T-helper 1 cell (primary cell): ENCODE results near the gene NPAS2.

Source experiments
- DNase-seq, 5 donors: peaks; one replicate each; pipeline ENCODE4 v3.0.0-alpha.2; 2012 to 2020

Gene NPAS2

DNA sequence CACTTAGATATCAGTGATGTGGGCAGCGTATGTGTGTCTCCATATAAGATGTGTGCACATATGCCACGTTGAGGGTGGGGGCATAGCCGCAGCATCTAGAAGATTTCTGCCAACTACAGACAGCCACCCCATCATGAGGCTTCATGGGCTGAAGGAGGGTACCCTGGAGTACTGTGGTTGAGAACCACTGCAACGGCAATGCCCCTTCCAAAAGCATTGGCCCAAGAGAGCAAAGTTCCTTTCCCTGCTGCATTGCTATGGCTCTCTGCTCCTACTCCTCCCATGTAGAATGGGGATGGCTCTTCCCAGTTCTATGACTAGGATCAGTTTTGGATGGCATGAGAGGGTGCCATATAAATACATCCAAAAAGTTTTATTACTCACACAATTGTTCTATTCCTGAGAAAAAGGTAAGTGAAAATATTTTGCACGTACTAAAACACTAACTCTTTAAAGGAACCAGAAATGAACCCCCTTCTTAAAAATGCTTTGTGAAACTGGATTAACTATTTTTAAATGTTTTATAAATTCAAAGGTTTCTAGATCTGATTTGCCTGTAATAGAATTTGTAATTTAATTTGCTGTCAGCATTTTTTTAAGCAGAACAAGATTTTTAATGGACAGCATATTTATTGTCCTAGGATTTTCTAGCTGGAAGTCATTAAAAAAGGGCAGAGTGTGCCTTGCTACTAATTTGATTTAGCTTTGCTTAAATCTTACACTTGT lies 177.7 kb downstream of the NPAS2 start:
- no peak for DNase-seq

DNA sequence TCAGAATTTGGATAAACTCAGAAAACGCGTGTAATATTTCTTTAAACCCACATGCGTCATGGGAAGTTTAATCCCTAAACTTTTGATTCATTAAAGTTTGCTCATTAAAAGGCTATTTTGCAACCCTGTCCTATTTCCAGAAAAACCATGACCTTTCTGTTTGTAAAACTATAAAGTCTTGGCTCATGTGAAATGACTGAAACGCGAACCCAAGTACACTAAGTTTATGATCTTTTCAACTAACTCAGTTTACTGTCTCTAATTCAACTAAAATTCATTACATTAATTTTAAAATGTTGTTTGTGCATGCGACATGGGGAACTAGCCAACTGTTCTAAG lies 178.3 kb downstream of the NPAS2 start:
- no peak for DNase-seq

DNA sequence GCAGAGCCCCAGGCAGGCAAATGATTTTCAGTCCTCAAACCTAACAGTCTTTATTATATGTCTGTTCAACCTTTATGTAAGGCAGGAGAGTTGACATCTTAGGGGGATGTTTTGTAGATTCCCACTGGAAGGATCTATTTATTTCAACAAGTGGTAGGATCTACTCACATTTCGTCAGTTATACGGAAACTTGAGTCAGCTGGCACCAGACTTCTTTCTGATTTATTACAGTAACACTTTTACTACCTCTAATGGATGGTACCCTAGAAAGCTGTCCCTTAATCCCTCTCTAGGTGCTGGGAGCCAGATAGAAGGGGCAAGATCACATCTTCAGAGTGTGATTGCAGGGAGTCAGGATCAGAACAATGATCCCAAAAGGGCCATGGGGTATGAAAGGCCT lies 180.1 kb downstream of the NPAS2 start:
- no peak for DNase-seq

DNA sequence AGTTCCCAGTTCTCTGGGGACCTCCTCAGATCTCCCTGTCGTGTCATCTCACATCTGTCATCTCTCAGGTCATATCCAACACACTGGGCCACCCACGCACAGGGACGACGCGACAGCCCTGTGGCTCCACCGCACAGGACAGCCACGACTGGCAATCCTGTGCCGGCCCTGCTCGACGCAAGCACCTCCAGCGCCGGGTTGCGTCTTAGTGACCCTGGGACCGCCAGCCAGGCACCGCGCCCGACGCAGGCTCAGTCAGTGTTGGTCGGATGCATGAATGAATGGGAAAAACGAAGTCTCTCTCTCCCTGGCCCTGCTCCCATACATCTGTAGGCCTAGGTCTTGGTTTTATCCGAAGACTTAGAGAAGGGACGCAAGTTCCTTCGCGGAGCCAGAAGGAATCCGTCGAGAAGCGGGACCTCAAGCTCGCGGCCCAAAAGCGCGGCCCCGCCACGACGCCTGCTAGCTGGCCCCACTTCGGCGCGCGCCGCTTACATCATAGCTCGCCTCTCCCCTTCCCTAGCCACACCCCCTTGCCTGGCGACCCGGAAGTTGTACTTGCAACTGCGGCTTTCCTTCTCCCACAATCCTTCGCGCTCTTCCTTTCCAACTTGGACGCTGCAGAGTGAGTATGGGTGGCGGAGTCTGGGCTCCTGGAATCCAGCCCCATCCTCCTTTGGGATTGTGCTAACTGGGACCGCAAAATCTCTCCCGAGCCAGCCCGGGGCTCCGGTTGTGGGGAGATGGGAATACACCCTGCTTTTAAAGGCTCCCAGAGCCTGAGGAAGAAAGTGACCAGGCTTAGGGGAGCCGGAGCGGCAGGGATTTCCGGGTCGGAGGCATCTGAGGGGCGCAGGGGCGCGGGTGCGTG lies 182.0 kb downstream of the NPAS2 start, which contains the start of gene RPL31:
TSS of gene RPL31 (plus strand) at position 599 of the 871 bp plus-strand sequence. CDS start 413 bp downstream, outside the sequence.
- peak; percentile 92 to 97 (median 95) for DNase-seq

DNA sequence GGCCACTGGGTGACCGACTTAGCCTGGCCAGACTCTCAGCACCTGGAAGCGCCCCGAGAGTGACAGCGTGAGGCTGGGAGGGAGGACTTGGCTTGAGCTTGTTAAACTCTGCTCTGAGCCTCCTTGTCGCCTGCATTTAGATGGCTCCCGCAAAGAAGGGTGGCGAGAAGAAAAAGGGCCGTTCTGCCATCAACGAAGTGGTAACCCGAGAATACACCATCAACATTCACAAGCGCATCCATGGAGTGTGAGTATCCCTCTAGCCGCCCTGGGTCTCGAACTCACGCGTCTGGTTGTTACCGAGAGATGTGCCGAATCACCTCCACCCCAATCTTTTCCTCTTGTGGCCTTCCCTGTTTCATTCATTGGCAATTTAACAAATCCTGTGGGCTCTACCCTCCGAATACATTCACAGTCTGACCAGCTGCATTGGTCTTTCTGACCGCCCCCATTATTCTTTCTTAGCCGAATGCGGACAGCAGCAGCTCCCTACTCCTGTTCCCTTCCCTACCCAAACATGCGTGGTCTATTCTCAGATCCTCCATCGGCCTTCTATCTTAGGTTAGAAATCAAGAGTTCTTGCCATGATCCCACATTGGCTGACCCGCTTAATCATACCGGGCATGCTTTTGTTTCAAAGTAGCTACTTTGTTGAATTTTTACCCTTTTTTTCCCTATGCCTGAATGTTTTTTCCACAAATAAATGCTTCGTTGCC lies 182.8 kb downstream of the NPAS2 start:
- no peak for DNase-seq

DNA sequence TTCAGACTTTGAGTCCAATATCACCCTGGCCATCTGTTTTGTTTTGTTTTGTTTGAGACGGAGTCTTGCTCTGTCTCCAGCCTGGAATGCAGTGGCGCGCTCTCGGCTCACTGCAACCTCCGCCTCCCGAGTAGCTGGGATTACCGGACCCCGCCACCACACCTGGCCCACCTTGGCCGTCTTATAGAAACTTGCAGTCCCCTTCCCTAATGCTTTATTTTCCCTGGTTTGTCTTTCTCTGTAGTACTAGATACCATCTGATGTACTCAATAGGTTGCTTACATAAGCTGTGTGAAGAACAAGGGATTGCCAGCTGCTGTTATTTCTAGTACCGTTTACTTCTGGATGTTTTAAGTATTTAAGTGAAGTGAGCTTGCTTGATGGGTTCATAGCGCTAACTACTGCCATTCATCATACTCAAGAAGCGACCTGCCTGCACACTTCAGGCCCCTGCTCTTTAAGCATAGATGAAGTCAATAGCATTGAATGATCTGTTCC lies 183.4 kb downstream of the NPAS2 start:
- no peak for DNase-seq

DNA sequence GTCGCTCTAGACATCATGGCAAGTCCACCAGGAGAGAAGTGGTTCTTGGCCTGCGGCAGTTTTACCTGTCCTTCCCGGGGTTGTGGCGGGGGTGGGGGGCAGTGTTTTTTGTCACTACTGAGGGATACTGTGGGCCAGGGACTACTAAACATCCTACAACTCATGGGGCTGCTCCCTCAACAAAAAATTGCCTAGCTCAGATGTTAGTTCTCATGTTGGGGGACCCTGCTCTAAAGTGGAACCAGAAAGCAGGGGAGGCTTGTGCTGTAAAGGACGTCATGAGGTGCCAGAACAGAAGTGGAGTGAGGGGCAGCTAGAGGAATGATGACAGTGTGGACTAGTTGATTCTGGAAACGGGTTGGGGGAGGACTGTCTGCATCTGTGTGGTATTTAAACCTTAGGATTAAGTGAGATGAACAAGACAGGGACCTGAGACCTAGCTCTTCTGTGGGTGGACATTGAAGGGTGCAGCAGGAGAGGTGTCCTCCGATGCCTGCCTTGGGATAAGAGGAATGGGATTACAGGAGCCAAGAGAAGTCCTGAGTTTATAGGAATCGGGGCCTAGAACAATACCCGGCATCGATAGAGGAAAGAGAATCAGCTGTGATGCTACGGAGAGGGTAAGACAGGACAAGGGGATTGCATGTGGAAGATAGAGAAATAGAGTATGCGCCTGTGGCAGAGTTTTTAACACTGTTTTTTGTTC lies 184.8 kb downstream of the NPAS2 start:
- no peak for DNase-seq

DNA sequence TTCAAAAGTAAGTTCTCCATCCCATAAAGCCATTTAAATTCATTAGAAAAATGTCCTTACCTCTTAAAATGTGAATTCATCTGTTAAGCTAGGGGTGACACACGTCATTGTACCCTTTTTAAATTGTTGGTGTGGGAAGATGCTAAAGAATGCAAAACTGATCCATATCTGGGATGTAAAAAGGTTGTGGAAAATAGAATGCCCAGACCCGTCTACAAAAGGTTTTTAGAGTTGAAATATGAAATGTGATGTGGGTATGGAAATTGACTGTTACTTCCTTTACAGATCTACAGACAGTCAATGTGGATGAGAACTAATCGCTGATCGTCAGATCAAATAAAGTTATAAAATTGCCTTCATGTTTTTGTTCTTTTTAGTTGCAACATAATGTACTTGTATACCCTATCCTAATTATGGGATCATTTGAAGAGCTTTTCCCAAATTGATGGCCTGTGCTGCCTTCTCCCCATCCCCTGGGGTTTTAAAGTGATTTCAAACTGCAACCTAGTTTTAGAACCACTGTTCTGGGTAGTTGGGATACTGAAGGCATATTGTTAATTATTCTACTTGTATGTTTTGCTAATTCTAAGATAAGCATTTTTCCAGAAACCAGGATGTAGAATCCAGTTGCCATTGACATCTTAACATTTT lies 186.3 kb downstream of the NPAS2 start:
- no peak for DNase-seq

DNA sequence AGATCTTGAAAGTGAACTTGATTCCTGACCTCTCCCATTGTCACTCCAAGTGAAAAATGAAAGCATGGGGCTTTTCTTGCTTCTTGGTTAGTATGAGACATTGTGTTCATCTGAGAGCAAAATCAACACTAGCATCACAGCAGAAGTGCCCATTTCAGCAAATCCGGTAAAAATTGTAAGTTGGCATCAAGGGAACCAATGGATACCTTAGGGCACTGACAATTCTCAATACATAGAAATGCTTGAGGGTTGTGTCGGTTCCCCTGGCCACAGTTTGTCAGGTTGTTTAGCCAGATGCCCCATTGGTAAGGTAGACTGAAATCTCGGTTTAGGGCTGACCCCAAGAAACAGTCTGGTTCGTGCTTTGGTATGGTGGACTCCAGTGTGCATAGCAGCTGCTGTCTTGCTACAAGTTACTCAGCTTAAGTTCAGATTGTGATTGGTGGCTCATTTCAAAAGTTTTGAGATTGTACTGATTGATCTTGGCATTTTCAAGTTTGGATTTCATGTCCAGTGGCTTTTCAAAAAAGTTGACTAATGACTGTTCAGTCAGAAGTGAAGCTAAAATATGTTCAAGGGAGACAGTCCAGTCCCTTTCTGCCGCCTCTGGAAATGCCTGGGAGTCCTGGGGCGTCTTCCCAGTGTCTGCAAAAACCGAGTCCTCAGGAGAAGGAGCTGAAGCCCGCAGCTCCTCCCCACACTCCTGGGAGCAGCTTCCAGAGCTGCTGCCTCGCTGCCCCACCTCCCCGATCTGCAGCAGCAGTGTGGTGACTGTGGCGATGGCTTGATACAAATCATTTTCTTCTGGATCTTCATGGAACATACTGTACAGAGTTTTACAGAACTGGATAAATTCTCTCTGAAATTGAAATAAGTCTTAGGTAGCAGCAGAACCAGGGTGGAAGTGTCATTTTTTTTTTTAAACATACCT lies 187.7 kb downstream of the NPAS2 start:
- no peak for DNase-seq

DNA sequence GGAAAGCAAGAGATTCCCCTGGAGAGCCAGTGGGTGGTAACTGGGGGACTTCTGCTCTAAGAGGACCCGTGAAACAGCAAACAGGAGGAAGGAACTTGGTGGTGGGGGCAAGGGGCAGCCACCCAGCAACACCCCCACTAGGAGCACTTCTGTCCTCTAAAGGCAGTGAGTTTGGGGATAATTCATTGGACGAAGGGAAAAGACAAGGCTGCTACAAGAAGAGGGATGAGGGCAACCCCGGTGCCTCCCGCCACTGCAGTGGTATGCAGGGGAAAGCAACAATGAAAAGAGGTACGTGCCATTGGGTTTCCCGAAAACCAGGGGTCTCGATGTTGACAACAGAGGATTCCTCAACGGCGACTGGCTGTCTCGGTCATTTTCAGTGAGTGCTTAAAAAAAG lies 191.2 kb downstream of the NPAS2 start:
- no peak for DNase-seq

DNA sequence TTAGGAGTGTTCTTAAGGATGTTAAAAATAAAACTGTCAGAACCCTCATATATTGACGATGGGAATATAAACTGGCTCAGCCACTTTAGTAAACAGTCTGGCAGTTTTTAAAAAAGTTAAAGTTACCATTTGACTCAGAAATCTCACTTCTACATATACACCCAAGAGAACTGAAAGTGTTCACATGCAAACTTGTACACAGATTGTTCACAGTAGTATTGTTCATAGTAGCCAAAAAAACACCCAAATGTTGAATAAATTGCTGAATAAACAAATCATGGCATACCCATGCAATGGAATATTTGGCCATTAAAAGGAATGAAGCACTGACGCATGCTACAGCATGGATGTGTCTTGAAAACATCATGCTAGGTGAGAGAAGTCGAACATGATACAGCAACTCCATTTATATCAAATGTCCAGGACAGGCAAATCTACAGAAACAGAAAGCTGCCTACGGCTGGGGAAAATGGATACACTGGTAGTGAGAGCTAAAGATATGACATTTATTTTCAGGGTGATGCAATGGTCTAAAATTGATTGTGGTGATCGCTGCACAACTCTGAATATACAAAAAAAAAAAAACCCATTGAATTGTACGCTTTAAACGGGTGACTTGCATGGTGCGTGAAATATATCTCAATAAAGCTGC lies 192.2 kb downstream of the NPAS2 start:
- DNase-seq, result peak in 1 of 5 donors; percentile 22

DNA sequence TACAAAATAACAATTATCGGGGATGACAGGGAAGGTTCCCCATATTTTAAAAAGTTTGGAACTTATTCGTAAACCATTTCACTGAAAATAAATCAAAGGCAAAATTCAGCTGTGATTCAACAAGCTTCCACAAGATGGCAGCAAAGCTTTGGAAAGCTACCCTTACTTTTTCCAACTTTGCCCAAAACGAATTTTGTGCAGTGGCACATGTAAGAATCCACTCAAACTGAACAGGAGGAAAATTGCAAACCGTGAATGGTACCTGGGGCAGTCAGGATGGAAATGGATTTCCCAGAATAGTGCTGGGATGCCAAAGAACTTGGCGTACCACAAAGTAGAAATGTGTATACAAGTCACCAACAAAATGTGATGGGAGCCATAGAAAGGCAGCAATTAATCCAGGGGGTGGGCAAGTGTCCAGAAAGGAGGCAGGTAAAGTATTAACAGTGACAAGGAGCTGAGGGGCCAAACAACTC lies 192.8 kb downstream of the NPAS2 start:
- peak in 2 of 5 donors; percentile 22 to 37 for DNase-seq

DNA sequence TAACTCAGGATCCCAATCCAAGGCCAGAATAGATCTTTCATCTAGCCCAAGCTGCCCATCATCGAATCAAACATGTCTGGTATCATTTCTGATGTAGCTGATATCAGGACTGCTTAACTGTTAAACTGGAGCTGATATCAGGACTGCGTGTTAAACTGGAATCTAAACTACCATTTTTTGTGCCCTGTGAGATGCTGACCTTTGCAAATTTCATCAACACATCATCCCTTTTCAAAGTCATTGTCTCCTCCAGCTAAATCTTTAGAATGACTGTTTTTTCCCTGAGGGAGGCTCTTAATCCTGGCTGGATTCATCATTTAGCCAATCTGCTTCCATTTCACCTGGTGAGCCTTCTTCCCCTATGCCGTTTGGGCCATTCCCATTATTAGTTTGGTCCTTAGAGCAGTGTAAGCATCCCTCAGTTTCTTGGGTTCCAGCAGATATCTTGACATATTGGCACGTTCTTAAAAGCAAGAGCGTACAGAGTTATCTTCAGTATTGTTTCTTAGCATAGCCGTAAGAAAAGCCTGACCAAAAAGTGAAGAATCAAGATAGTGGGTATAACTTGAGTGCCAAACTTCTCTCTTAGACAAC lies 194.4 kb downstream of the NPAS2 start:
- no peak for DNase-seq

DNA sequence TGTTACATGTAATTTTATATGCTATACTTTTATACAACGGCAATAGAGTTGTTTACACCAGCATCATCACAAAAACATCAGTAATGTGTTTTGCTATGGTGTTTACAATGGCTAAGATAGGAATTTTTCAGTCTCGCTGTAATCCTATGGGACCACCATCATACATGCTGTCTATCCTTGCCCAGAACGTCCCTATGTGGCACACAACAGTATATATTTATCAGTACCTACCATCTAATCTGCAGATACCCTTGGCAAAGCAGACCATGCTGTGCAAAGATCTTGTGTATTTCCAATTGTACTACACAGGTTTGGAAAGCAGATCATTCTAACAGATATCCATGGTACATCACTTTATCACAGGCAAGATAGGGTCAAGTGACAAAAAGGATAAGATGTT lies 197.4 kb downstream of the NPAS2 start:
- no peak for DNase-seq

DNA sequence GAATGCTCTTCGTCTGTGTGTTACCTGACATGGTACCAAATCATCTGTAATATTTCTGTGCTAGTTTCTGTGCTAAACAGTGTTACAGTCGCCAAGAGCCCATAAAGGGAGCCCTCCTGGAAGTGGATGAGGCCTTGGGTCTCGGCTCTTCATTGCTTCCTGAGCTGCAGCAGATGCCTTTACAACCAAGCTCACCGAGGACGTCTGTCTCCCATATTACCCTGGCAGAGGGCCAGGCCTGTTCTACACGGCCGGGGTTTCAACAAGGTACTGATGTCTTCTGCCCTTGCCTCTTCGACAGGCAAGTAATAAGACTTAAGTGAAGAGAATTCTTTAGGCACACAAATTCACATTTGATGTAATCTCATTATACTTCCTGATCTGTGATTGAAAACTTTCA lies 199.0 kb downstream of the NPAS2 start:
- DNase-seq, result no peak

DNA sequence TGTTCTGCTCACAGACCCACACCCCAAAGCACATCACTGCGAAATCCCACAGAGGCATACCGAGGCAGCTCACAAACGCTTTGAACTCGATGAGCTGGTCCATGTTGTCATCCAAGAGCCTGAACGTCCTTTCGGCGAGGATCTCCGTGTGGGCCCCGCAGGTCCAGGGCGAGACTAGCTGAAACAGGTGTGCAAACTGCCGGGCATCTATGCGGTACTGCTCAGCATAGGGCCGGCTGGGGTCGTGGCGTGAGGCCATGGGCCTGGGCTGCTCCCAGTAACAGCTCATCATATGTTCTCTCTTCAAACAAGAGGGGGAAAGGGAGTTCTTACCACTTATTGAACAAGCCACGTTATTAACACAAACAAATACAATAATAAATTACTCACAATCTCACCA lies 202.3 kb downstream of the NPAS2 start:
- no peak for DNase-seq

DNA sequence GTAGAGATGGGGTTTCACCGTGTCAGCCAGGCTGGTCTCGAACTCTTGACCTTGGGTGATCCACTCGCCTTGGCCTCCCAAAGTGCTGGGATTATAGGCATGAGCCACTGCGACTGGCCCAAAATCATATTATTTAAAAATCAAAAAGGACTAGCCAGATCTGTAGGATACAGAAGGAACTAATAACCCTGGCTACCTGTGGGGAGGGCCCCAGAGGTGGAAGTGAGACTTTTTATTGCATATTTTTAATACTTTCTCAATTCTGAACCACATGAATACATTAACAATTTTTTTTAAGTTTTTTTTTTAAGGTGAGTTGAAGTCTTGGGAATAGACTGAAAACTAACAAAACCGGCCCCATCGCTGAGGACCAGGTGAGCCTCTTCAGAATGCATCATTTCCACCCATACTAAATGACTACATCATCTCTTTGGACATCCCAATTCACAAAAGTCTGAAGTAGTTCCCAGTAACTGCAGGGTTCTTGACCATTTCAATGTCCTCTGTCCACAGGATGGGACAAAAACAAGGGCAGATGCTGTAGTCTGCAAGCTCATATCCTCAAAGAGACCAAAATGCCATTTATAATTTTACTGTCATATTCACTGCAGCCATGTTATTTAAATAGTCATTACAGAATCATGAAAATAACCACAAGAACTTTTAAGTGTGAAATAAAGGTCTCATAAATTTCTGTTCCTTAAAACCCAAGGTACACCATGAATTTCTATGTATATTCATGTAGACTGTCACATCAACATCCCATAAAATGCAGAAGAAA lies 203.6 kb downstream of the NPAS2 start:
- DNase-seq, result no peak

DNA sequence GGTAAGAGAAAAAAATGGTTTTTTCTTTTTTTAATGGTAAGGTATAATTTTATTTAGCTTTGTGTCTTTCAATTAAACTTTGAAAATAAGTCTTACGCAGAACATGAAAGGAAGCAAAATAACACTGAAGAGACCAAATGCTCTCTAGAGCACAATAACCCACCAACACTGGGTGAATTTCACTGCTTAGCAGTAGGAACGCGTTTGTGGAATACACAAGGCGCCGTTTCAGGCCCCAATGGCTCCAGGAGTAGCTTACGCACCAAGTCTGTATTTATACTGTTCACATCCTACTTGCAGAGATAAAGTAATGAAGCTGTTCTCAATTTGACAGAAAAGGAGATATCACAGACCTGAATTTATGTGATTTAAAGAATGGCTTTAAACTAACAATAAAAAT lies 205.6 kb downstream of the NPAS2 start:
- no peak for DNase-seq

DNA sequence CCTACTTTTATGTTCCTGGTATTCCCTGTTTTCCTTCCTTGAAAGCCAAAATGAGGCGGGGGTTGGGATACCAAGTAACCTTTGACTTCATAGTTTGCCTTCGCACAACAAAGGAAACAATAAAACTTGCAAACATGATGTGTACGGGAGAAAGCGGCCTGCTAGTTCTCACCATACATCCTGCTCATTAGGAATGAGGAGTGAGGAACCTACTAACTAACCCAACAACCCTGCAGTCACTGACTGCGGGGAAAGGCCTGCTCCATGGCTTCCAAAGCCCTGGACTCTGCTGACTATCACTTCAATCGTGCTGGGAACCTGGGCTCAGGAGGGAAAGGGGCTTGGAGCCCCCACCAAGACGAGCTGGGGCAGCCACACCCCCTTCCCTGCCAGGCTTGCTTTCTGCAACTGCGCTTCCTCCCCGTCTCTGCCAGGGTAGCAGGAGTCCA lies 206.3 kb downstream of the NPAS2 start:
- no peak for DNase-seq
